Activated gamma-delta T cell (primary cell): ENCODE results near the gene IGFBP3.

Experiments
- DNase-seq: peaks from one replicate; lab custom pipeline; 2025; lab: John Stamatoyannopoulos, UW

IGFBP3 gene

GRCh38 chr7:45872116-45873034 lies 48.7 kb downstream of the IGFBP3 start:
- no peak for DNase-seq

GRCh38 chr7:45869426-45869825 lies 51.6 kb downstream of the IGFBP3 start:
- no peak for DNase-seq

GRCh38 chr7:45867471-45867870 lies 53.6 kb downstream of the IGFBP3 start:
- DNase-seq: no peak

DNA sequence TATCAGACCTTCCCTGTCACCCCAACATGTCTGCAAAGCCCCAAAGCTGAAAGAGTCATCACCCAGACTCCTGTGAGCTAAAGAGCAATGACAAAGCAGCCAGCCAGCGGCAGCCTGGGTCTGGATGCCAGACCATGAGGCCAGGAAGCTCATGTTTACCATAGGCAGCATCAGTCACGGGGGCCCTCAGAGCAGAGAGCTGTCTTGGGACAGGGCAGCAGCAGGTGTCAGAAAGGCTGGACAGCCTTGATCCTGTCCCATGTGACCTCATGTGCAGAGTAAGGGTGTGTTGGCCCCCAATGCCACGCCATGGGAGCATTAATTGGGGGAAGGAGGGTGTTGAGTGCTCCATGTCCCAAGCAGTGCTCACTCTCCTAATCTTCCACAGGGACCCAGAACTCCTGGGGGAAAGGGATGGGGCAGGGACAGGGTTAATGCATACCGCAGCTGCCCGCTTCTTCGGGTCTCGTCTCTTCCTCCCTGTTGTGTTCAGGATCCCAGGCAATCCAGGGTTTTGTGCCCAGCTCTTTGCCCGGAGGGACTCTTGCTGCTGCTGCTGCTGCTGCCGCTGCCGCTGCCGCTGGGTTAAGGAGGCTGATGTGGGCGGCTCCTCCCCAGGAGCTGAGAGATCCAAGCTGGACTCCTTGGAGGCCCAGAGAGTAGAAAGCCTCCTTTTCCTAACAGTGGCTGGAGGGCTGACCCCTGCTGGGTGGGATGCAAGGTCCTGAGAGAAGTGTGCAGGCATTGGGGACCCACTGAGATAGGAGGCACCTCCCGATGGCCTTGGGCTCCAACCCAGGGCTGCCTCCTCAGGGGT lies 55.3 kb downstream of the IGFBP3 start:
- DNase-seq: no peak

DNA sequence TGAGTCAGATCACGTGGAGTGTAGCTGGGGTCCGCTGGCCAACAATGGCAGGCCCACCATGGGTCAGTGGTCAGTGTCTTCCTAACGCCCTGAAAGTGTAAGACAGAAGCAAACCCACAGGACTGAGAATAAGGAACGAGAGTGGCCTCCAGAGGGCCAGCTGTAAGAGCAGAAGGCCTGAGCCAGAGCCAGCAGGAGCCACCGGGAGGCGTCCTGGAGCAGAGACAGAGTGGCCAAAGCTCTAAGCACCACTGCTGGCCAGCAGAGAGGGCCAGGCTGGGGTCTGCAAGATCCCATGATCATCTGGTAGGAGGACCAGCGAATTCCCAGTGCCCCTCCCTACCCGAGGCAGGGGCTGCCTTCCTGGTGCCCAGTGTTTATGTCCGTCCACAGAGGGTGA lies 57.4 kb downstream of the IGFBP3 start:
- no peak for DNase-seq
